ENCODE measurements around the gene DSG4.
"Not testable (repeated sequence)": the region's sequence is repeated elsewhere in the genome, so short reads cannot be mapped to it uniquely, and the experiment has no call there.

DSG4 gene, protein sequence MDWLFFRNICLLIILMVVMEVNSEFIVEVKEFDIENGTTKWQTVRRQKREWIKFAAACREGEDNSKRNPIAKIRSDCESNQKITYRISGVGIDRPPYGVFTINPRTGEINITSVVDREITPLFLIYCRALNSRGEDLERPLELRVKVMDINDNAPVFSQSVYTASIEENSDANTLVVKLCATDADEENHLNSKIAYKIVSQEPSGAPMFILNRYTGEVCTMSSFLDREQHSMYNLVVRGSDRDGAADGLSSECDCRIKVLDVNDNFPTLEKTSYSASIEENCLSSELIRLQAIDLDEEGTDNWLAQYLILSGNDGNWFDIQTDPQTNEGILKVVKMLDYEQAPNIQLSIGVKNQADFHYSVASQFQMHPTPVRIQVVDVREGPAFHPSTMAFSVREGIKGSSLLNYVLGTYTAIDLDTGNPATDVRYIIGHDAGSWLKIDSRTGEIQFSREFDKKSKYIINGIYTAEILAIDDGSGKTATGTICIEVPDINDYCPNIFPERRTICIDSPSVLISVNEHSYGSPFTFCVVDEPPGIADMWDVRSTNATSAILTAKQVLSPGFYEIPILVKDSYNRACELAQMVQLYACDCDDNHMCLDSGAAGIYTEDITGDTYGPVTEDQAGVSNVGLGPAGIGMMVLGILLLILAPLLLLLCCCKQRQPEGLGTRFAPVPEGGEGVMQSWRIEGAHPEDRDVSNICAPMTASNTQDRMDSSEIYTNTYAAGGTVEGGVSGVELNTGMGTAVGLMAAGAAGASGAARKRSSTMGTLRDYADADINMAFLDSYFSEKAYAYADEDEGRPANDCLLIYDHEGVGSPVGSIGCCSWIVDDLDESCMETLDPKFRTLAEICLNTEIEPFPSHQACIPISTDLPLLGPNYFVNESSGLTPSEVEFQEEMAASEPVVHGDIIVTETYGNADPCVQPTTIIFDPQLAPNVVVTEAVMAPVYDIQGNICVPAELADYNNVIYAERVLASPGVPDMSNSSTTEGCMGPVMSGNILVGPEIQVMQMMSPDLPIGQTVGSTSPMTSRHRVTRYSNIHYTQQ

DNA sequence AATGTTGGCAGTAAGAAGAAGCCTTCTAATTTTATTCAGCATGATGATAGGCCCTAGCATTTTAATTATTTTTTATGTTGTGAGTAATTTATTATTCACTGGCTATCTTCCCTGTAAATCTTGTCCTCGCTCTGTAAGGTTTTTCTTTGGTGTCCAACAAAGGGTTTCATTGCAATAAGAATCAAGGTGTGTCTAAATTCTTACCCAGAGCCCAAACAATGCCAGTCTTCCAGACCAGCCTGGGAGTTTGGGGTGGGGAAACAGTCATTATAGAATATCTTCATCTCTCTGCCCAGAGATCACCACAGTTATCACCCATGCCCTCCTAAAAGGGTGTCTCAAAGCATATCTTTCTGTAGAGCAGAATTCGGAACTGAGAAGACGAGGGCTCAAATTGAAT, at the start of gene DSG4:
DSG4 (plus strand) TSS at position 301 of the 400 bp plus-strand sequence. CDS start 135 bp downstream, outside the sequence.
- DNase-seq, result no peak

DNA sequence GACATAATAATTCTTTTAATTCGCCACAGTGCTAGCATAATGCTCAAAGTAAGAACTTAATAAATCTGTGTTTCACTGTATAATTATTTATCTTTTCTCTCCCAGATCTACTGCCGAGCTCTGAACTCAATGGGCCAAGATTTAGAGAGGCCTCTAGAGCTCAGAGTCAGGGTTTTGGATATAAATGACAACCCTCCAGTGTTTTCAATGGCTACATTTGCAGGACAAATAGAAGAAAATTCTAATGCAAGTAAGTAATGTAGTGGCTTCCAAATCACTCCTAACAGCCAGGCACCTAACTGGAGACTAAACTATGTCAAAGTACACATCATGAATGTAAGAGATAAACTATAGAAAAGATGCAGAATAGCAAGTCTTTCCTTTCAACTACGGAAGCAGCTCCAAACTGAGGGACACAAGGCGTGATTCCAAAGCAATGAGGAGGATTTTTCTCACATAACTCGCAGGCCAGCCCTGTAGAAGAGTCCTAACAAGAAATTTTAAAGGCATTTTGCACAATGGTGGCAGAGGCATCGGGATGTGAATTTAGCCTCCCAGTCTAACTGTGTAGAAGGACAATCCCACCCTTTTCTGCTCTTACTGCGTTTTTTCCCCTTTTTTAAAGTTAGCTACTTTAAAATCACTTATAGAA, 46.7 kb upstream of the DSG4 start:
- no peak for DNase-seq

DNA sequence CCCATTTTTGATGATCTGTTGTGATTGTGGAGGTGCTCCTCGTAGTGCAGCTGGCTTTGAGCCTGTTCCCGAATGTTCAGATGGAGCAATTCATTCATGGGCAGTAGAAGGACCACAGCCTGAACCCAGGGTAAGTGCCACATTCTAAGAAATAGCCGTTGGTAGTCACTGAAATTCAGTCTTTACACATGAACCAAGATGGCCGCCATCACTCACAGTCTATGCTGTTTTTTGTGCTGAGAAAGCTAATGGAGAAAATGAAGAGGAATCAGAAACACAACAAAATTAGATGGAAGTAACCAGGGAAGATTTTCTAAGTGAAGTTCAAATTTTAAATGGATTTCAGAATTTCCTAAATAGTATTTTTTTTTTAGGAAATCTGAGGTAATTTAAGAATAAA, 33.1 kb upstream of the DSG4 start:
- no peak for DNase-seq

DNA sequence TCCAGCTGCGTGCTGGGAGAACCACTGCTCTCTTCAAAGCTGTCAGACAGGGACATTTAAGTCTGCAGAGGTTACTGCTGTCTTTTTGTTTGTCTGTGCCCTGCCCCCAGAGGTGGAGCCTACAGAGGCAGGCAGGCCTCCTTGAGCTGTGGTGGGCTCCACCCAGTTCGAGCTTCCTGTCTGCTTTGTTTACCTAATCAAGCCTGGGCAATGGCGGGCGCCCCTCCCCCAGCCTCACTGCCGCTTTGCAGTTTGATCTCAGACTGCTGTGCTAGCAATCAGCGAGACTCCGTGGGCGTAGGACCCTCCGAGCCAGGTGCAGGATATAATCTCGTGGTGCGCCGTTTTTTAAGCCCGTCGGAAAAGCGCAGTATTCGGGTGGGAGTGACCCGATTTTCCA, 23.2 kb upstream of the DSG4 start:
- not testable (repeated sequence) for DNase-seq

DNA sequence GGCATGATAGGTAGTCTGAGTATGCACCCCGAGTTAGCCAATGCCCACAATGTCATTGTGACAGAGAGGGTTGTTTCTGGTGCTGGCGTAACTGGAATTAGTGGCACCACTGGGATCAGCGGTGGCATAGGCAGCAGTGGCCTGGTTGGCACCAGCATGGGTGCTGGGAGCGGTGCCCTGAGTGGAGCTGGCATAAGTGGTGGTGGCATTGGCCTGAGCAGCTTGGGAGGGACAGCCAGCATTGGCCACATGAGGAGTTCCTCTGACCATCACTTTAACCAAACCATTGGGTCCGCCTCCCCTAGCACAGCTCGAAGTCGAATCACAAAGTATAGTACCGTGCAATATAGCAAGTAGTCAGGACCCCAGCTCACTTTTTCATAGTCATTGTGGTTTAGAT, 21.6 kb upstream of the DSG4 start:
- DNase-seq, result no peak

DNA sequence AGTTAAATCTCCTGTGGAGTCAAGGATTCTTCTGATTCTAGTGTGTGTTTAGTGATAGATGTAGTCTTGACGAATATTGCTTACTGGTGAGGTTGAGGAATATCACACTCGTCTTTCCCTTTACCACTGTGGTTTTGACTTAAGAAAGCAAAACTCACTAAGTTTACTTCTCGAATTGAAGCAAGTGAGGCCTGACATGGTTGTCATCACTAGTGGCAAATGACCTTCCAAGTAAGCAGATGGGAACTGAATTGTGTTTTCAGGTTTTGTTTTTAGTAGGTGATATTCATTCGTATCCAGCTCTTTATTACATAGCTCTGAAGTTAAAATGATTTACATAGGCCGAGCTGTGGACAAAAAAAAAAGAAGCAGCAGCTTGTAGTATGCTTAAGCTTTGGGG, 20.6 kb upstream of the DSG4 start:
- no peak for DNase-seq

DNA sequence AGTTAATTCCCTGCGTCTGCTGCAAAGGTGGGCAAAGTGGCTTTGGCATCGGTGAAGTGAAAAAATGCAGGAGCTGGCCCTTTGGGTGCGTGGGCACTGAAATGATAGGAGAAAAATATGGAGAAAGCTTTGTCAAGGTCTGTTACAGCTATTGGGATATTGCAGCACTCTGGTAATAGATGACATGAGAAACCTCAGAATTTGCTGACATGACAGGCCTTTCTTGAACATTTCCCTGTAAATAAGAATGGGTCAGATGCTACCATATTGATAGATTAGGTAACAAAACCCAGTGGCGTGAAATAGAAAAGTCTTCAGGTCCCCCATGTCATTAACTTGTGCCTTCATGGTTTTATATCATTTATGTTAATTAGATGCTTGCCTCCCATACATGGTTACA, 12.4 kb upstream of the DSG4 start:
- no peak for DNase-seq

DNA sequence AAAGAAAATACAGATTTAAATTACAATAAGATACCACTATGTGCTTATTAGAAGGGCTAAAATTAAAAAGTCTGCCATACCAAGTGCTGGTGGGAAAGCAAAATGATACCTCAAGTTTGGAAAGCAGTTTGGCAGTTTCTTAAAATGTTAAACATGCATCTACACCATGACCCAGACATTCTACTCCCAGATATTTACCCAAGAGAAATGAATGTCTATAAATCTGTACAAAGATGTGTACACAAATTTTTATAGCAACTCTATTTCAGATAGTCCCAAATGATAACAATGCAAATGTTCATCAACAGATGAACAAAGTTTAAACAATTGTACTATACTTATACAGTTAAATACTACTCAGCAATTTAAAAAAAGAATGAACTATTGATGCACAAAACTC, 7.1 kb upstream of the DSG4 start:
- no peak for DNase-seq

DNA sequence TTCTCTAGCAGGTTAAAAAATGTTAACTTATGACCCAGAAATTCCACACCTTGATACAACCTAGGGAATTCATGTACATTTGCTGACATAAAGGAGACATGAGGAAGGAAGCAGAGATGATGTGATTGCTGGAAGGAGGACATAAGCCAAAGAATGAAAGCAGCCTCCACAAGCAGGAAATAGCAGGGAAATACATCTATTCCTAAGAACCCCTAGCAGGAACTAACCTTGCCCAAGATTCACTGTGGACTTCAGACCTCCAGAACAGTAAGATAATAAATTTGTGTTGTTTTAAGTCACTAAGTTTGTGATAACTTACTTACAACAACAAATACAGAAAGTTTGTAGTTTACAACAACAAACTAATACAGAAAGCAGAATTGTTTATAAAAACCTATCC, 4.6 kb upstream of the DSG4 start:
- no peak for DNase-seq

DNA sequence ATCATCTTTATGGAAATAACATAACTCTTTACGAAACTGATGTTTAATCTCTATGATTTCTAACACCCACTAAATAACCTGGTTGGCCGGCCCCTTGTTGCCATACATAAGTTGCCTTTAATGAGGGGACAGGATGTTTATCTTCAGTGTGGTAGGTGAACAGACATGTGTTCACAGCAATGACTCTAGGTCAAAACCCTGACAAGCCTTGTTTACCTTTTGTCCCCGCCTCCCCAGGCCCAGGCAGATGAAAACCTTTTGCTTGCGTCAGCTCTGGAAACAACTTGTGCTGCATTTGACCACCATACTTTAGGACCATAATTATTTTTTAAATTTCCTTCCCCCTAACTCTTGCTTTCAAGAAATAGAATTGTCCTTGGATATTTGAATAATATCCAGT, 2.9 kb upstream of the DSG4 start:
- no peak for DNase-seq

DNA sequence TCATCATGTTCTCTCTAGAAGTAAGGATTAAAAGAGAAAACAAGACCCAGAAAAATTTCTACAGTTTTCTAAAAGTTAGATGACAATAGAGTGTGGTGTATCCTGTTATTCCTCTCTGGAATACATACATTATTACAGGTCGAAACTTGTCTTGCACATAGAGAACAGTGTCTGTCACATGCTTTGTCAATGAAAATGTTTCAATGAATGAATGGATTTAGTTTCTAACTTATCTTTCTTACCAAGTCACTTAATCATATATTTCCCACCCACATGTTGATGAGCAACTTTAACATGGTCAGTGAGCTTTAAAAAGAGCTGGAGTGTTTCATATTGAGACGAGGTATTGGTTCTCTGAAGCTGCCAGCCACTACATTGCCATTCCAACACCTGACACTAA, 4.3 kb downstream of the DSG4 start:
- no peak for DNase-seq

DNA sequence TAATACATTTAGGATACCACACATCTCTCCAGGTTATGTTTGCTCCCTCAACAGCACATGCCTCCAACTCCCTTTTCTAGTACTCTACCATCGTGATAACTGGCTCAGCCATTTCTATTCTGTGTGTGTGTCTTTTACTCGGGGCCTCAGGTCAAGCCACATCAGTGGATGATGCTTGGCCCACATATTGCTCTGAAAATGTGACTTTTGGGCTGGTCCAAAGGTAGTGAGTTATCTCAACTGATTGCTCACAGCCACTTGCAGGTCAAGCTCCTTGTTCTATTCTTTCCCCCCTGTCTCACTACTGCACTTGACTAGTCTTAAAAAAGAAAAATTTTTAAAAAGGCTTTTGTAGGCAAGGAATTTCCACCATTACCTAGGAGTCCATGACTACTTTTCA, 5.5 kb downstream of the DSG4 start:
- no peak for DNase-seq

DNA sequence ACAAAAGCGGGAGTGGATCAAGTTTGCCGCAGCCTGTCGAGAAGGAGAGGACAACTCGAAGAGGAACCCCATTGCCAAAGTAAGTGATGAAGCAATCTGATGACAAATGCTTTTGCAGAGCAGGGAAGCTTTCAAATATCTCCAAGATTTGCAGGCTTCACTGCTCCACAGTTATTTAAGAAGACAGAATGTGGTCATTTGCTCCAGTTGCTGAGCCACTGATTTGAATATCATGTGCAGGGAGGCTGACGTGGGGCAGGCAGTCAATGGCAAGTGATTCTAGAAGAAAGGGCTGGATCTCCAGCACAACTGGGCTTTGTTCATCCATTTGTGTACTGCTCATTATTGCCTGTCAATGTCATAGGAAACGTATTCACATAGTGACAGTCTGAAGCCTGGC, 10.2 kb downstream of the DSG4 start:
- DNase-seq, result no peak

DNA sequence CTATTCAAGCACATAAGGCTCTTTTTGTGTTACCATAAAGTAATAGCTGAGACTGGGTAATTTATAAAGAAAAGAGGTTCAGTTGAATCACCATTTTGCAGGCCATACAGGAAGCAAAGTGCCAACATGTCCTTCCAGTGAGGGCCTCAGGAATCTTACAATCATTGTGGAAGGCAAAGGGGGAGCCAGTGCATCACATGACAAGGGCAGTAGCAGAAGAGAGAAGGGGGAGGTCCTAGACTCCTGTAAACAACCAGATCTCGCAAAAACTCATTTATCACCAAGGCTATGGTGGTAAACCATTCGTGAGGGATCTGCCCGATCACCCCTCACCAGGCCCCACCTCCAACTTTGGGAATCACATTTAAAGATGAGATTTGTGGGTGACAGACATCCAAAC, 16.7 kb downstream of the DSG4 start:
- no peak for DNase-seq

DNA sequence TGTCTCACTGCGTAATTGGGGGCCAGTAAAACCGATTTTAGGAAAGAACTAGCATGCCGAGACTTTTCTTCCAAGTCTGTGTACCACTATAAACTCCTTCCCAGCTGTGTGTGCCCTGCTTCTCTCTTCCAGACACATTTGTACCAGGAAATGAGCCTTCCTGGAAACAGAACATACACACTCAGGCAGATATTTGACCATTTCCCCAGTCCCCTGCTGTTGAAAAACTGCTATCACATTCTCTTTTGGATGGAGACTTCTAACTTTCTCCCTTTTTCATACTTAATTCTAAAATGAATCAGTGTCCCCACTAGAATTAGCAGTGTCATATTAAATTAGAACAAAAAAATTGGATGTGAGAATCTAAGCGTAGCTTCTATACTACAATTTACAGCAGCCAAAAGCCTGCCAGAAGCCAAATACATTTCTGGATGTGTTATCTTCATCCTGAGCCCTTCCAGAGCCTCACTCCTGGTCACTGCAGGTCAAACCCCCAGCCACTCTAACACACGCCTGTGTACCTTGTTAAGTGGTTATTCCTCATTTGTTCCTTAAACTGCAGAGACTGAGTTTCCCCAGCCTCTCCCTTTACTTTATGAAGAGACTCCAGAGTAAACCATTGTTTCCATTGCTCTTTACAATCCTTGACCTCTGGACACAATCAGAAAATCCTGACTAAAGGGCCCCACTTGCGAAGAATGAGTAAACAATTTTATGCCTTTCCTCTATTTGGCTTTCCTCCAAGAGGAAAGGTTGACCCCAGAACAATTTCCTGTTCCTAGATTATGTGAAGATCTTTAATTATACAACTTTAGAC, 20.4 kb downstream of the DSG4 start:
- DNase-seq, result no peak

DNA sequence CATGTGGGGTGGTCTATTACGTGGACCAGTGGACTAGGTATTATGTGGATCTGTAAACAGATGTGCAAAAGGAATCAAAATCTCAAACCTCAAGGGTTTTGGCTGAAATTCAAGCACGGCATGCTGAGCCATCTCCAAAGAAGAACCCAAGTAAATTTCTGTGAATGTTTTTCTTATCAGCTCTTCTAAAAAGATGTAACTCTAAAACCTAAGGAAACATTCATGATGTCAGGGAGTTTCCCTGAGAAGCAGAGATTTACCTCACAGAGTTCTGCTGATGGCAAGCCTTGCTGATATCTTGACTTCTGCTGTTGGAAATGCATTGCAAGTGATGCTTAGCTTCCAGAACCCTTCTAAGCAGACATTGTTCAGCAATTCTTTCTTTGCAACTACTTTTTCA, 21.6 kb downstream of the DSG4 start:
- no peak for DNase-seq

DNA sequence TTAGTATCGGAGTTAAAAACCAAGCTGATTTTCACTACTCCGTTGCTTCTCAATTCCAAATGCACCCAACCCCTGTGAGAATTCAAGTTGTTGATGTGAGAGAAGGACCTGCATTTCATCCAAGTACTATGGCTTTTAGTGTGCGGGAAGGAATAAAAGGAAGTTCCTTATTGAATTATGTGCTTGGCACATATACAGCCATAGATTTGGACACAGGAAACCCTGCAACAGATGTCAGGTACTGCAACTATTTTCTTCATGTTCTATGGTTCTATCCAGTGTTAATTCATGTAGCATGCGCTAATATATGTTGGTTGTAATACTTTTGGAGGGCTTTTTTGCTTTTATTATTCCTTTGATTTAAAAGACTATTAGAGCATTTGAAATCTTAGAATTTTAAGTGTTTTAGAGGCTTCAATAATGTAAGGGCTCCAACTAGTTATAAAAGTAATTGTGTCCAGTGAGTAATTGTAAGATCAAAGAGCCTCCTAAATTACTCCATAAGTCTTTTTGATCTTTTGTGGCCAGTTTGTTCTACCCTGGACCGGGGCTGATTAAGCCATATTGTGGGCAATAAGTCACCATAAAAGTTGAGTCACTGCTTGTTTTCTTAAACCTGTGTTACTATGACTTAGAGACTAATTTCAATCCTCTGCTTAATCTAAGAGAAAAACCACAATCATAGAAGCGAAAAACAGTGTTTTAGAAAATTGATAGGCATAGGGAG, 22.9 kb downstream of the DSG4 start:
- no peak for DNase-seq

DNA sequence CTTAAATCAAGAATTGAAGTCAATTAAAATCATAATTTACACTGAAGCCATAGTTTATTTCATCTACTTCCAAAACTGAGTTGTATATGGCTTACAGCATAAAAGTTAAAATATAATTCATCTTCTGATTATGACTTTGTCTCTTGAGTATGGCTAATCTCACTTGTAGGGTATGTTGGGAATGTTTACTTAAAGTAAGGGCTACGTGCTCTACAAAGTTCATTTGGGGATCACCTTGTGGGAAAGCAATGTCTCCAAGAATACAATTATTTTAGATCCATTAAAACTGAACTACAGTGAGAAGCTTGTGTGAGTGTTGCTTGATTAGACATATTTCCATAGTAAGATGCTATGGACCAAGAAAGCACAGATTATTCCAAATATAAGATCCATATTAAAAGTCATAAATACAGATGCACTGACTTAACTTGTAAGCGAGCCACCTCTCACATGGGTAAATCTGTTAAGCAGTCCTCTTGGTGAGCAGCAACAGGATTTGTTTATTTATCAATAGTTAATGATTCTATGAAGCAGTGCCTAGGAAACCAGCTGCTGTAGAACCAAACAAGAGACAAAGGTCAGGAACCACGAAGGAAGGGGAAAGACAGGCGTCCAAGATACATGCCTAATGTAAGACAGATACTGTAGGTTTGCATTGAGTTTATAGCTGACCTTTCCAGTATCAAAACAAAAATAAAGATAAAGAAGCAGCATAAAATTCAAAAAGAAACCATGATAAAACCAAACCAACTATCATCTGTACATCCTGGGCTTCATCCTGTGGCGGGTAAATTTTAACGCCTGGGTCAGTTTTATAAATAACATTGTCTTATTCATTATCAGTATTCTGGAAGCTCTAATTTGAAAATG, 24.8 kb downstream of the DSG4 start:
- no peak for DNase-seq

DNA sequence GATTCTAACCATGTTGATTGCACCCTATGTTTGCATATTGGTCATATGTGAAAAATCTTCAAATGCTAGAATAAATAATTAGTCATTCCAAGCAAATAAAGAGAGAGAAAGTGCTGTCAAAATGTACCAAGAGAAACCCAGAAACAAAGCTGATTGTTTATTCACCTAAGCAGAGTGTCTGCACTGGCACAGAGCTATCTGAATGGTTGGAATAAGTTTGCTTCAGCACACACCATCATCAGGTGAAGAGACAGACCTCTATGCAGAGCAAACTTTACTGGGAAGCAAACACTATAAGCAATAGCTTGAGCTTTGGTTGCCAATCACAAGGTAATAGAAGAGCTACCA, 25.4 kb downstream of the DSG4 start:
- DNase-seq, result no peak

DNA sequence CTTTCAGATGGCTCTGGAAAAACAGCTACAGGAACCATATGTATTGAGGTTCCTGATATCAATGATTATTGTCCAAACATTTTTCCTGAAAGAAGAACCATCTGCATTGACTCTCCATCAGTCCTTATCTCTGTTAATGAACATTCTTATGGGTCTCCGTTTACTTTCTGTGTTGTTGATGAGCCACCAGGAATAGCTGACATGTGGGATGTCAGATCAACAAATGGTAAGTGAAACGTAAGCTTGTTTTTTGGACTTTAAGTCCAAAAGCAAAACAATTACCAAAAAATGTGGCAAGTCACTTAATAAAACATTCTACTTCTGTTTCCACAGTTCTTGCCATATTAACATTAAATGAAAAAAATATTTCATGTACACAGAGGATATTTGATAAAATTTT, 26.8 kb downstream of the DSG4 start:
- no peak for DNase-seq

DNA sequence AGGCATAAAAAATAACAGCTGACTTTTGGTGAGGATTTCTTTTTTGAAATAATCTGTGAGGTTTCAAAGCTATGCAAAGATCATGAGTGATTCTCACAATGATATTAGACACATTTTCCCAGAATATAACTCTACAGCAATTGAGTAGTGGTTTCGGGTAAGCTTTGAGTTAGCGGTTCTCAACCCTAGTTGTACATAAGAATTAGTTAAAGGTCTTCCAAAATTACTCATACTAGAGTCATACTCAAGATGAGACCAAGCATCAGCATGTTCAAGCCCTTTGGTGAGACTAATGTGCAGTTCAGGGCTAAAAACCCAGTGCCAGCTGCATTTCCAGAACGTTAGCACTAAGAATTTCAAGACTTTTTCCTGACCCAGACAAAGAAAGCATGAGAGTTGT, 31.1 kb downstream of the DSG4 start:
- no peak for DNase-seq
